ENCODE results near the gene BHLHA15. TPM values are rescaled to one million over a fixed set of nuclear protein-coding genes. Genes with fewer than 3 reads are reported as not detected.

The BHLHA15 gene
- polyA plus RNA-seq, 1 of the 3 experiments (the other 2 are of a cell fraction) = 0.10 TPM

DNA sequence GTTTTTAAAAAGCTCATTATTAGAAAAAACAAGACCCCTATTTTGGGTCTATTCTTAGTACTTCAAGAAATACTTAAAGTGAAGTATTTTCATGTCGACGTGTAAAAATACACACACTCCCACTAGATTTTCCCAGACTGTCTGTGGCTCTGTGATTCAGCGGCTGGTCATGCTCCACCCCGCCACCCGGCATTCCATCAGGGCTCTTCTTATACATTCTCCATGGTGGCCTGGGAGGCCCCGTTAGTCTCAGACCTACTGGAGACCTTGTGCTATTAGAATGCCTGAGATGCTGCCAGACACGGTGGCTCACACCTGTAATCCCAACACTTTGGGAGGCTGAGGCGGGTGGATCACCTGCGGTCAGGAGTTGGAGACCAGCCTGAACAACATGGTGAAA, 27.7 kb downstream of the BHLHA15 start:
- H3K4me3 ChIP-seq (ENCODE audit: low read depth in 2 of 2, low read length in 1 of 2) = no peak overlapping the region
- DNase-seq = no peak
- H4K20me1 ChIP-seq (ENCODE audit: insufficient read depth) = no peaks in the 10 kb centered on the region
- H3K9me2 ChIP-seq = no peaks in the 10 kb centered on the region
- no peaks in the 10 kb centered on the region for H3K4me1 ChIP-seq (ENCODE audit: control insufficient read depth in 1 of 2, insufficient read depth in 2 of 2, low read depth in 1 of 2, low read length in 1 of 2)
- WGBS (ENCODE audit: low lambda C conversion rate) = 95% methylated on average over 9 of the region's 9 CpGs
- no peaks in the 10 kb centered on the region for H3K79me2 ChIP-seq (ENCODE audit: insufficient read depth)
- H3K36me3 ChIP-seq (replicated peaks in 1 of 2; ENCODE audit: control insufficient read depth in 1 of 2, insufficient read depth in 2 of 2, low read length in 1 of 2) = peaks cover 8 to 10% of the 10 kb centered on the region in 2 experiments
- no peaks in the 10 kb centered on the region for H3F3A ChIP-seq (replicated peaks; ENCODE audit: insufficient read depth)
- TF ChIP-seq GATA2 (CRISPR knock-in tag; IDR thresholded peaks at IDR 0.05) = no peak
- TF ChIP-seq EP300 (IDR thresholded peaks at IDR 0.05; ENCODE audit: borderline replicate concordance in 1 of 2, low read depth in 1 of 2, low read length in 1 of 2) = no peak
- no peak for TF ChIP-seq RXRA (IDR thresholded peaks at IDR 0.05; ENCODE audit: borderline replicate concordance, low read depth)
- TF ChIP-seq FOXM1 (IDR thresholded peaks at IDR 0.05; ENCODE audit: low read depth) = no peak
- TF ChIP-seq POLR2AphosphoS5 (IDR thresholded peaks at IDR 0.05; ENCODE audit: low read depth, low read length) = no peak
- no peak for TF ChIP-seq MEF2A (IDR thresholded peaks at IDR 0.05; ENCODE audit: borderline replicate concordance, low read depth)
- no peak for TF ChIP-seq CHD2 (IDR thresholded peaks at IDR 0.05; ENCODE audit: low read length, partially characterized antibody)
- no peak for TF ChIP-seq SMC3 (IDR thresholded peaks at IDR 0.05; ENCODE audit: low read depth, low read length)
- TF ChIP-seq EZH2phosphoT487 (IDR thresholded peaks at IDR 0.05; ENCODE audit: borderline replicate concordance, low read depth) = no peak
- no peak for TF ChIP-seq FOSL2 (IDR thresholded peaks at IDR 0.05; ENCODE audit: borderline replicate concordance, low read depth)
- no peaks in the 10 kb centered on the region for H3K9me3 ChIP-seq
- no peaks in the 10 kb centered on the region for H3K27me3 ChIP-seq (ENCODE audit: insufficient read depth)
- CTCF ChIA-PET = no interaction called here
- H3K9ac ChIP-seq = no peak overlapping the region
- H3K4me2 ChIP-seq = no peak overlapping the region
- no peak overlapping the region for H2AFZ ChIP-seq (ENCODE audit: low read depth)
- POLR2A ChIA-PET = no interaction called here
- no peak overlapping the region for H3K27ac ChIP-seq (ENCODE audit: low read depth in 2 of 2, low read length in 1 of 2)

DNA sequence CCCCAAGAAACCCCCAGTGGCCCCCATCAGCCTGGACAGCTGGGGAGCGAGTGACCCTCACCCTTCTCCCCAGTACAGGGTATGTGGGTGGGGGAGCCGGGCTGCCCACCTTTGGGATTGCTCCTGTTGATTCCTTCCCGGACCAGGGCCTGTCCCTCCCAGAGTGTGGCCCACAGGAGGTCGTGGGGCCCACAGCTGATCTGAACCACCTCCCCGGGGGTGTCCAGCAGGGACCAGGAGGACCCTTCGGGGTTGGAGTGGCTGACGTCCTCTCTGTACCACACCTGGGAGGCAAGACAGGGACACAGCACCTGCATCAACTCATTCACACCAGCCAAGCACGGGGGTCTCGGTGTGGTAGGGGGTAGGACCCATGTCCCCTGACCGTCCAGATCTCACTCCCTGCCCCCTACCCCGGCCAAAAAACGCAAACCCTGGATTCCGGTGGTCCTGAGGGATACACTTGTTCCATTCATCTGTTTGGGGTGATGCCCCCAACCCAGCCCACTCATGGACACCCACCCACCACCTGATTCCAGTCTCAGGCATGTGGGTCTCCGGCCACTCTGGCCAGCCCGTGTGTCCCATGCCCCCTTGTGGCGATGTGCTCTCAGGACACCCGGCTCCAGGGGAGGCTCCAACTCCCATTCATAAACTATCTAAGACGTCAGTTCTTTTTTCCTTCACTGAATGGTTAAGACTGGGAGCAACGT, 29.9 kb downstream of the BHLHA15 start:
- CTCF ChIA-PET = interaction anchor here (0.6 to 2.7 kb wide), 10 partner anchors 9 to 218 kb away, joined by 3 to 24 read pairs (median 4); partner anchors contain the start of gene LMTK2

More for the DNA sequence above, 29.9 kb downstream of the BHLHA15 start:
- Histone ChIP-seq H3K27ac (ENCODE audit: low read depth in 2 of 2, low read length in 1 of 2) (no peak overlapping the region), H3K36me3 (replicated peaks in 1 of 2; ENCODE audit: control insufficient read depth in 1 of 2, insufficient read depth in 2 of 2, low read length in 1 of 2) (peaks cover 8 to 10% of the 10 kb centered on the region in 2 experiments), H3K4me1 (ENCODE audit: control insufficient read depth in 1 of 2, insufficient read depth in 2 of 2, low read depth in 1 of 2, low read length in 1 of 2) (no peaks in the 10 kb centered on the region), H2AFZ (ENCODE audit: low read depth) (no peak overlapping the region), H3K9ac (no peak overlapping the region), H3K9me3 (no peaks in the 10 kb centered on the region), H3K9me2 (no peaks in the 10 kb centered on the region), H3K79me2 (ENCODE audit: insufficient read depth) (no peaks in the 10 kb centered on the region), H3K4me3 (ENCODE audit: low read depth in 2 of 2, low read length in 1 of 2) (no peak overlapping the region), H3K27me3 (ENCODE audit: insufficient read depth) (no peaks in the 10 kb centered on the region), H3K4me2 (no peak overlapping the region), H3F3A (replicated peaks; ENCODE audit: insufficient read depth) (no peaks in the 10 kb centered on the region), H4K20me1 (ENCODE audit: insufficient read depth) (no peaks in the 10 kb centered on the region)
- POLR2A ChIA-PET = no interaction called here
- TF ChIP-seq SMC3 (IDR thresholded peaks at IDR 0.05; ENCODE audit: low read depth, low read length) = peak; percentile 70
- TF ChIP-seq, protein P1, sequence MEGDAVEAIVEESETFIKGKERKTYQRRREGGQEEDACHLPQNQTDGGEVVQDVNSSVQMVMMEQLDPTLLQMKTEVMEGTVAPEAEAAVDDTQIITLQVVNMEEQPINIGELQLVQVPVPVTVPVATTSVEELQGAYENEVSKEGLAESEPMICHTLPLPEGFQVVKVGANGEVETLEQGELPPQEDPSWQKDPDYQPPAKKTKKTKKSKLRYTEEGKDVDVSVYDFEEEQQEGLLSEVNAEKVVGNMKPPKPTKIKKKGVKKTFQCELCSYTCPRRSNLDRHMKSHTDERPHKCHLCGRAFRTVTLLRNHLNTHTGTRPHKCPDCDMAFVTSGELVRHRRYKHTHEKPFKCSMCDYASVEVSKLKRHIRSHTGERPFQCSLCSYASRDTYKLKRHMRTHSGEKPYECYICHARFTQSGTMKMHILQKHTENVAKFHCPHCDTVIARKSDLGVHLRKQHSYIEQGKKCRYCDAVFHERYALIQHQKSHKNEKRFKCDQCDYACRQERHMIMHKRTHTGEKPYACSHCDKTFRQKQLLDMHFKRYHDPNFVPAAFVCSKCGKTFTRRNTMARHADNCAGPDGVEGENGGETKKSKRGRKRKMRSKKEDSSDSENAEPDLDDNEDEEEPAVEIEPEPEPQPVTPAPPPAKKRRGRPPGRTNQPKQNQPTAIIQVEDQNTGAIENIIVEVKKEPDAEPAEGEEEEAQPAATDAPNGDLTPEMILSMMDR (IDR thresholded peaks at IDR 0.05) = peak; percentile 83
- TF ChIP-seq RAD21 (IDR thresholded peaks at IDR 0.05; ENCODE audit: low read length) = peak; percentile 73
- no peak for TF ChIP-seq RFX5 (IDR thresholded peaks at IDR 0.05; ENCODE audit: low read length)
- DNase-seq = peak; percentile 89
- WGBS (ENCODE audit: low lambda C conversion rate) = 70% methylated on average over 15 of the region's 19 CpGs

All from SK-N-SH (cell line).